GM19455 (cell line): Measurements from ENCODE around the gene ARHGAP40.

Experiments used
- ATAC-seq: cut with Tn5 transposase; IDR thresholded peaks from one replicate; pipeline ENCODE4 v1.9.1; 2021; ENCODE audit not compliant: unreplicated experiment

The ARHGAP40 gene

DNA sequence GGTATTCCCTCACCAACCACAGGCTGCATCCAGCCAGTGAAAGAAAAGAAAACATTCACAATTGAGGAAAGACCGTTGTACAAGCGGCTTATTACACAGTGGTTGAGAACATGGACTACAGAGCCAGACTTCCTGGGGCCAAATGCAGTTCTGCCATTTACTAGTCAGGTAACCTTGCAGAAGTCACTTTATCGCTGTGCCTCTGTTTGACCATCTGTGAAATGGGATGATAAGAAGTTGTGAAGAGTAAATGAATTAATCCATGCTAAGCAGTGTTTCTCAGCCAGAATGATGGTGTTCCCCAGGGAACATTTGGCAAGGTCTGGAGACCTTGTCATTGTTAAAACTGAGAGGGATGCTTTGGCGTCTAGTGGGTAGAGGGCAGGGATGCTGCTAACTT, 14.8 kb downstream of the ARHGAP40 start:
- no peak for ATAC-seq

DNA sequence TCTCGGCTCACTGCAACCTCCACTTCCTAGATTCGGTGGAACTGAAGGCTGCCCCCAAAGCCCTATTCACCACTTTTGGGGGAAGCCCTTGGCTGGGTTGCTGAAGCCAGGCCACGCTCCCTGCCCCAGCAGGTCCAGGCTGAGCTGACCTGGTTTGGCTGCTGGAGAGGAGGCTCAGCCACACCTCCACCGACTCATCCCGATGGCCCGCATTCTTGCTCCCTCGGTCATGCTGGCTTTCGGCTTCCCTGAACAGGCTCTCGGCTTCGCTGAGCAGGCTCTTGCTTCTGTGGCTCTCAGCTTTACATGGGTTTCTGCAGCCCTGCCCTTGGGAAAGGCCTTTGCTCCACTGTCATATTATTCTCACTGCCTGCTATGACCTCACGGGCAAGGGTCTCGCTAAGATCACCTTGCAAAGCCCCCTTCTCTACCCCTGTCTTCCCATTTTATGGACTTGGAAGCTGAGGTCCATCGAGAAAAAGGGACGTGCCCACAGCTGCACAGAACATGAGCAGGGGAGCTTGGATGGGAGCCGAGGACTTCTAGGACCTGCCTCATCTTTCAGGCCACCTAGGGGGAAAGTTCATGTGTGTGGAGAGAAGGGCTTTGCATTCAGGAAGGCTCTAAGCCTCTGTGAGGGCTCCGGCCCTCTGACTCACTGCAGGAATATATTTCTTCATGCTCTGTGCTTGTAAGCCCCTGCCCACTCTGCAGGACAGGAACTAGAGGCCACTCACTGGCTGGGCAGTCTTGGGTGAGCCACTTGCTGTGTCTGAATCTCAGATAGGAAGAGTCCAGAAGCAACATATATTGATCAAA, 15.6 kb downstream of the ARHGAP40 start:
- ATAC-seq, result no peak

DNA sequence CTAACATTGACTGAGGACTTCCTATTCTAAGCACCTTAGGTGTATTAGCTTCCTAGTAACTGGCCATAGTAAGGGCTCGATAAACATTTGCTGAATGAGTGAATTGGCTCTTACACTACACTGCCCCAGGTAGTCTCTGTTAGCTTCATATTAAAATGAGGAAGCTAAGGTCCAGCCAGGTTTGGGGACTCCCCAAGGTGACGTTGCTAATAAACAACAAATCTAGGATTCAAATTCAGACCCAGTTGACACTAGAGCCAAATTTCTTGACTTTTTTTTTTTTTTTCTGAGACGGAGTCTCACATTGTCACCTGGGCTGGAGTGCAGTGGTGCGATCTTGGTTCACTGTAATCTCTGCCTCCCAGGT, 16.2 kb downstream of the ARHGAP40 start:
- ATAC-seq, result no peak

DNA sequence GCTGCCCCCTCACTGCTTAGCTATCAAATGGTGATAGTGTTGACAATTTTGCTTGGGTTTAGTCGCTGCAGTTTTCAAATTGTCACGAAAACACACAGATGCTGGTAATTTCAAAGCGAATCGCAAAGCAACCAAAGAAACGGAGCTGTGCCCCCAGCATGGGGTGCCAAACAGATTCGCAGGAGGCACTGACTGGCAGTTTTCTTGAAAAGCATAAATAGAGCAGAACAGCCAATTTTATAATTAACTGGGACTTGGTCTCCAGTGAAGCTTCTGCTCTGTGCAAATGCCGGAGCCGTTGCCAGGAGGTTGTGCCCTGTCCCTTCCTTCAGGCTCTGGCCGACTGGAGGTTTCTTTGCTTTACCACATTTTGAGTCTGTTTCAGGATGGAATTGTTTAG, 18.8 kb downstream of the ARHGAP40 start:
- no peak for ATAC-seq

DNA sequence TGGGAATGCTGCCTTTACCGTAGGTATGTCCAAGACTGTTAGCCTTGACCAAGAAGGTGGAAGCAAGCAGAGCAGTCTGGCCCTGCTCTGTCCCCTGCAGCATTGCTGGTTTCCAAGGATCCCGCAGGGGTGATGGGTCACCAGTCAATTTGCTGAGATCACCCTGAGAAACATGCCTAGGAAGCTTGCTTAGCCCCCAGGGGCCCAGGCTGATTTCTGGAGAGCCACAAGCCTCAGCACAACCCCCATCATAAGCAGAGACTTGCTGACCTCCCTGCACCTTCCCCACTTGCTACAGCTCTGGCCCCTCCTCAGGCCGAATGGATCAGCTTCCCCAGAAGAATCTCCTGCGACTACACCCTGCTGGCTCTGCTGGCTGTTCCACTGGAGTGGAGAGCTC, 21.5 kb downstream of the ARHGAP40 start:
- ATAC-seq, result no peak

DNA sequence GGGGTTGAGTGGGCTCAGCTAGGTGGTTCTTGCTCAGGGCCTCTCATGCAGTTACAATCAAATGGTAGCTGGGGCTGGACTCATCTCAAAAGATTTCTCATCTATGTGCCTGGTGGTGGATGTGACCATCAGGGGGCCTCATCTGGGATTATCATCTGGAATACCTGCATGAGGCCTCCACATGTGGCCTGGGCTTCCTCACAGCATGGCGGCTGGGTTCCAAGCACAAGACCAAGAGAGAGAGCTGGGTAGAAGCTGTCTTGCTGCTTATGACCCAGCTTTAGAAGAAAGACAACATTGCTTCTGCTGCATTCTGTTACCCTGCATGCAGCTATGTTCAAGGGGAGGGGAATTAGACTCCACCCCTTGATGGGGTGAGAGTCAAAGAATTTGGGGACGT, 22.5 kb downstream of the ARHGAP40 start:
- ATAC-seq, result no peak

DNA sequence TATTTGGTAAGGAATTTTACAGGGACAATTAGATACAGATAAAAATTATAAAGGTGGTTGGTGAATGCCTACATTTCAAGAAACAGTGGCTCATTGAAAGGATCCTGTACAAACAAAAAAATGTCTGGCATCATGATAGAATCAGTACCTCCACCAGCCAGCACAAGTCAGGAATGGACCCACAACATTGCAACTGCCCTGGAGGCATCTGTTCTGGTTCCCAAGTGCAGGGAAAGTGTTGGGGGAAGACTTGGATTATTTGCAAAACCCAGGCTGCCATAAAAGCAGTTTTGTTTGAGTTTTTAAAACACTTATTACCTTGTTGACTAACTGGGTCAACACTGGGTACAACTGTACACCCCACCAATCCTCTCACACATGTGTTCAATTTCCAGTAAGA, 24.3 kb downstream of the ARHGAP40 start:
- ATAC-seq, result no peak

DNA sequence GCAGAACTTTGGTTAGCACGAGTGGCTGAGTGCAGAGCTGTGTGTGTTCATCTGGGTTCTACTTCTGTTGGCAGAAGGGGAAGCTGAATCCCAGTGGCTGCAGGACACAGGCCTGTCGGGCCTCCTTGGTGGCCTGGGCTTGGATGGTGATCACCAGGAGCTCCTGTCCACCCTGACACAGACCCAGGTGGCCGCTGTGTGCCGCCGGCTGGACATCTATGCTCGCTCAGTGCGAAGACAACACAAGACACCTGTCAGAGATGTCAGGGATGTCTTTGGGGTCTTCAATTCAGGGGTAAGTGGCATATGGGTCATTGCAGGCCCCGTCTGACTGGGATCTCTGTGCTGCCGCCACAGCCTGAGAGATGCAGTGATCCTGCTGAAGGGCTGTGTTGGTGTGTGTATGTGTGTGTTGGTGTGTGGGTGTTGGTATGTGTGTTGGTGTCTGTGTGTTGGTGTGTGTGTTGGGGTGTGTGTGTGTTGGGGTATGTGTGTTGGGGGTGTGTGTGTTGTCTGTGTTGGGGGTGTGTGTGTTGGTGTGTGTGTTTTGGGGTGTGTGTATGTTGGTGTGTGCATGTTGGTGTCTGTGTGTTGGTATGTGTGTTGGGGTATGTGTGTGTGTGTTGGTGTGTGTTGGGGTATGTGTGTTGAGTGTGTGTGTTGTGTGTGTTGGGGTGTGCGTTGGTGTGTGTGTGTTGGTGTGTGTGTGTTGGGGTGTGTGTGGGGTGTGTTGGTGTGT, 25.5 kb downstream of the ARHGAP40 start:
- no peak for ATAC-seq

DNA sequence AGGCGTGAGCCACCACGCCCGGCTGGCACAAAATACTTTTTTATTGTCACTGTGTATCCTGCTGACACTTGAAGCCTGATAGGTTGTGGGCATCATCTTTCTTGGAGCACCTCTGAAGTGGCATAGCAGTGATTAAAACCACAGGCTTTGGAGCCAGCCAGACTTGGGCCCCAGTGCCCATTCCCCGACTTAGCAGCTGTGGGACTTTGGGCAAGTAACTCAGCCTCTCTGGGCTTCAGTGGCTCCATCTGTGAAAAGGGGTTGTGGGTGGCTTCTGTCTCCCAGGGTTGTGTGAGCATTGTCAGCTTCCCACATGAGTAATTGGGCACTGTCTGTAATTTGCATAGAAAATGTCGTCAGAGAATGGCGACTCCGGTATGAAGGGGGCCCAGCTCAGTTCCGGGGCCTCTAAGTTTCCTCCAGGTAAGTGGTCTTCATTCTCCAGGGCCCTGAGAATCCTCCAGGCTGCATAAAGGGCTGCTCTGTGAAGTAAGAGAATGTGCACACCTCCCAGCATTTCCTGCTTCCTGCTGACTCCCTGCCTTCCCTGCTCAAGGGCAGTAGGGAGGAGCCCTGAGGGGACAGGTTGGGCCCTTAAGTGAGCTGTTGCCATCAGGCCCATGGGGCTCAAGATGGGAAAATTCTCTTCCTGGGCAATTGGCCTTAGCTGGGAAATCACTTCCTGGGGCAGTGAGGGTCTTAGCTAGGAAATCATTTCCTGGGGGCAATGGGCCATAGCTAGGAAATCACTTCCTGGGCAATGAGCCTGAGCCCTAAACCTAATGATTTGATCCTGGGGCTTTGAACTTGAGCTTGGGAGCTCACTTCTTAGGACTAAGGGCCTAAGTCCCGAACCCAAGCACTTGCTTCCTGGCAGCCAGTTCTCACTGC, 27.2 kb downstream of the ARHGAP40 start:
- ATAC-seq, result no peak

DNA sequence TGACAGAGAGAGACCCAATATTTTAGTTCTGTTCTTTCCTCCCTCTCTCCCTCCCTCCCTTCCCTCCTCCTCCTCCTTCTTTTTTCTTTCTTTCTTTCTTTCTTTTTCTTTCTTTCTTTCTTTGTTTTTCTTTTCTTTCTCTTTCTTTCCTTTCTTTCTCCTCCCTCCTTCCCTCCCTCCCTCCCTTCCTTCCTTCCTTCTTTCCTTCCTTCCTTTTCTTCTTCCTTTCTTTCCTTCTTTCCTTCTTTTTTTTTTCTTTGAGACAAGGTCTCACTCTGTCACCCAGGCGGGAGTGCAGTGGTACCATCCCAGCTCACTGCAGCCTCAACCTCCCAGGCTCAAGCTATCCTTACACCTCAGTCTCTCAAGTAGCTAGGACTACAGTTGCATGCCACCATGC, 28.4 kb downstream of the ARHGAP40 start:
- ATAC-seq, result no peak

DNA sequence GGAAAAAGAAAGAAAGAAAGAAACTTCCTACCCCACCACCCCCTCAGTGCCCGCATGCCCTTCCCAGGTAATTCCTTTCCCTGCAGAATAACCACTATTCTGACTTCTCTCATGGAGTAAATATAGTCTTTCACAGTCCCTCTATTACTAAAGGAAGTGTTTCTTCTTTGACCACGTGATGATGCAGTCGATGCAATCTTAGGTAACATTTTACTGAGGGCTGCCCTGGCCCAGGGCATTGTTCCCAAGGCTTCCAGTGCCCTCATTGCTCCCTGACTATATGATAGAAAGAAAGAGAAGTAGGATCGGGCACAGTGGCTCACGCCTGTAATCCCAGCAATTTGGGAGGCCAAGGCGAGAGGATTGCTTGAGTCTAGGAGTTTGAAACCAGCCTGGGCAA, 29.1 kb downstream of the ARHGAP40 start:
- no peak for ATAC-seq

DNA sequence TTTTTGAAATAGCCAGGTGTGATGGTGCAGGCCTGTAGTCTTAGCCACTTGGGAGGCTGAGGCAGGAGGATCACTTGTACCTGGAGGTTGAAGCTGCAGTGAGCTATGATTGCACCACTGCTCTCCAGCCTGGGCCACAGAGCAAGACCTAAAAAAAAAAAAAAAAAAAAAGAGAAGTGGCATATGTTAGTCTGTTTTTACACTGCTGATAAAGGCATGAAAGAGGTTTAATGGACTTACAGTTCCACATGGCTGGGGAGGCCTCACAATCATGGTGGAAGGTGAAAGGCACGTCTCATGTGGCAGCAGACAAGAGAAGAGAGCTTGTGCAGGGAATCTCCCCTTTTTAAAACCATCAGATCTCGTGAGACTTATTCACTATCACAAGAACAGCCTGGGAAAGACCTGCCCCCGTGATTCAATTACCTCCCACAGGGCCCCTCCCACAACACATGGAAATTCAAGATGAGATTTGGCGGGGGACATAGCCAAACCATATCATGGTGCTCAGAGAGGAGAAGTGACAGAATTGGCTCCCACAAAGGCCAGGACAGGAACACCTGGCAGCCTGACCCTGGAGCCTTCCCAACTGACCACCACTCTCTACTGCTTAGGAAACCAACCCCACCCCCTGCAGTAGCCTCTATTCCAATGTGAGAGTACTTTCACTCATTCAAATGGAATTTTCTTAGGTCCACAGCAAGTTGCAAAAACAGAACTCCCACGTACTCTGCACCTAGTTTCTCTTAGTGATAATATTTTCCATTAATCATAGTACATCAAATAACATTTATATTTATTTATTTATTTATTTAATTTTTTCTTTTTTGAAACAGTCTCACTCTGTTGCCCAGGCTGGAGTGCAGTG, 29.8 kb downstream of the ARHGAP40 start:
- no peak for ATAC-seq

DNA sequence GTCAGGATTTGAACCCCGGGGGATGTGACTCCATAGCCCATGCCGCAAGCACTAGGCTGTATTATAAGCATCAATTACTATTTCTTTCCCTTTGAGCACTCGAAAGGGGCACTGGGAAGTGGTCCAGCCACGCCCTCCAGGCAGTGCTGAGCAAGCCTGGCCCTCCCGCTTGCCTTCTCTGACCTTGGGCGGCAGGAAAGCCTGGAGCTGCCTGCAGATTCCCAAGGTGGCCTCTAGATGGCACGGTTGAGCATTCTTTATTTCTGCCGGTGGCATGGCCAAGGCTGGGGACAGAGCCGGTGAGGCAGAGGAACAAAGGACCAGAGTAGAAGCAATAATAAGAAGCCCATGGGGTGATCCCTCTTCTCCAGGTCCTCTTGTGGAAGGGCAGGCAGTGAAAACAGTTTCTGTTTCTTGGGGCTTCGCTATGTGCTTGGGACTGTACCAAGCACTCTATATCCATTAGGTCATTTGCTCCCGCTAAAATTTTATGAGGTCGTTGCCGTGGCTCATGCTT, 32.0 kb downstream of the ARHGAP40 start:
- ATAC-seq, result peak; percentile 63

DNA sequence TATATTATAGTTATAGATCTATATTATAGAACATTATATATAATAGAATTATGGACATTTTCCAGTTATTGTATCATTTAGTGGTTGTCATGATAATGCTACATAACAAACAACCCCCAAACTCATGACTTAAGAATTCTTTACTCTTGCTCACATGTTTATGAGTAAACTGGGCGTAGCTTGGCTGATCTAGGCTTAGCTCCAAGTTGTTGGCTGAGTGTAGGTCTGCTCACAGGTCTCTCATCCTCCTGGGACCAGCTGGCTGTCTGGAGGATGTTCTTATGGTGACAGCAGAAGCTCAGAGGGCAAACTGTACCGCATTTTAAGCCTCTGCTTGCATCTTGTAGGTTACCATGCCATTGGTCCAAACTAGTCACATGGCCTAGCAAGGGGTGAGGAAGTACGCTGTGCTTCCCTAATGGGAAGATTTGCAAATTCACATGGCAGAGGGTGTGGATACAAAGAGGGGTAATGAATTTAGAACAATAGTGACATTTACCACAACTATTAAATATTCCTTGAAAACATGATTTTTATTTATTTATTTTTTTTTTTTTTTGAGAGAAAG, 34.2 kb downstream of the ARHGAP40 start:
- no peak for ATAC-seq

DNA sequence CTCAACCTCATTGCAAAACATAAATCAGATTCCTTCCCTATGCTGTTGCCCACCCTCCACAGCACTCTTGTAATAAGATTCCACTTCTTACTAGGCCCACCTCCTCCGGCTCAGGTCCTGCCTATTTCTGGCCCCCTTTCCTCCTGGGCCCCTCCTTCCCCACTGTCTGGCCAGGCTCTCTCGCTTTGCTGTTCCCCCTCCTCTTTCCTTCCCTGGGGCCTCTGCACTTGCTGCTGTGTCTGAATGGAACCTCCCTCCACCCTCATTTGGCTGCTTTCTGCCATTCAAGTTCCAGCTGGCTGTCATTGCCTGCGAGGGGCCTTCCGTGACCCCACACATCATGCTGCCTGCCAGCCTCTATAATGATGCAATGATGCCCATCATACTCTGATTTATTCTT, 38.9 kb downstream of the ARHGAP40 start:
- ATAC-seq, result no peak

DNA sequence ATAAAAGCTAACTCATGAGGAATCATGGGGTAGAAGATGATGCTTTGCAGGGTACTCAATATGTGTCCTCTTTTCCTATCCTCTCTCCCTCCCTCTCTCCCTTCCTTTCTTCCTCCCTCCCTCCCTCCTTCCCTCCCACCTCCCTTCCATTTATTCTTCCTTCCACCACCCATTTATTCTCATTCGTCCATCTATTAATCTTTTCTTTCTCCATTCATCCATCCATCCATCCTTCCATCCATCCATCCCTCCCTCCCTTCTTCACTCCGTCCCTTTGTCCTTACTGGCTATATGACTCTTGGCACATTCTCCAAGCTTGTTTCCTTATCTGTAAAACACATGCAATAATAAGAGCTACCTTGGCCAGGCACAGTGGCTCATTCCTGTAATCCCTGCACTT, 40.9 kb downstream of the ARHGAP40 start:
- no peak for ATAC-seq

DNA sequence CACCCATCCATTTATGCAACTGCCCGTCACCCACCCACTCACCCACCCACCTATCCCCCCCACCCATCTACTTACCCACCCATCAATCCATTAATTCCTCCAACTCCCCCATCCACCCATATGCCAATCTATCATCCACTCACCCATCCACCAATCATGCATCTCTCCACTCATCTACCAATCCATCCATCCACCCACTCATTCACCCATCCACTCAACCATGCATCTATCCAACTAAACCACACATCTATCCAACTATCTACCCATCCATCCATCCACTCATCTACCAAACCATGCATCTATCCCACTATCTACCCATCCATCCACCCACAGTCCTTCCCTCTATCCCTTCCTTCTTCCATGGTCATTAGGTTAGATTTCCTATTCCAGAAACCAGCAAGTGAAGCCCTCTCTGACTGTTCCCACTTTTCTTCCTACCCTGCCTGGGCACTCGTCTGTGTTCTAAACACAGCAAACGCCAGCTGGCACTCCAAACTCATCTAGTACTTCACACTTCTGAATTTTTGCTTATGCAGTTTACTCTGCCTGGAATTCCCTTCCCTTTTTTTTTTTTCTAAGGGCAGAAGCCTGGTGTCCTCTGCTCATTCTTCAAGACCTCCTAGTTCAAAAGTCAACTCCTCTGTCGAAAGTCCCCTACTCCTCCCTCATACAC, 43.1 kb downstream of the ARHGAP40 start:
- no peak for ATAC-seq

DNA sequence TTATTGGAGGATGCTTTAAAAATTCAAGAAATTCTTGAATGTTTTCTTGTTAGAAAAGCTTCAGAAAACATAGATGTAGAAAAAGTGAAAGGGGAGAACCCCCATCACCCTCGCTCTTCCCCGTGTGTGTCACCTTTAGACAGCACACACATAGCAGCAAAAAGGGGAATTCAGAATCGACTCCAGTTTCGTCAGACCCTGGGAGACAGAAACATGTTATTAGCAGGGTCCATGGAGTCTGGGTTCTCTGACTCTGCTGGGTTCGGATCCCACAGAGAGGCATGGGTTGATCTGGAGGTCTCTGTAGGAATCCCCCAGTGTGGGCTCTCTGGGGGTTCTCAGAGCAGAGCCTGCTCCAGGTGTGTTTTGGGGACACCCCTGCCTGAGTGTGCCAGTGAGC, 43.7 kb downstream of the ARHGAP40 start:
- no peak for ATAC-seq
